HG03097 (cell line): ENCODE data around the gene MED15.
"Not testable (repeated sequence)": the region's sequence is repeated elsewhere in the genome, so short reads cannot be mapped to it uniquely, and the experiment has no call there.

Experiments
- ATAC-seq: cut with Tn5 transposase; IDR thresholded peaks from one replicate; pipeline ENCODE4 v1.9.1; 2021; ENCODE audit not compliant: unreplicated experiment, low FRiP score

MED15 gene

DNA sequence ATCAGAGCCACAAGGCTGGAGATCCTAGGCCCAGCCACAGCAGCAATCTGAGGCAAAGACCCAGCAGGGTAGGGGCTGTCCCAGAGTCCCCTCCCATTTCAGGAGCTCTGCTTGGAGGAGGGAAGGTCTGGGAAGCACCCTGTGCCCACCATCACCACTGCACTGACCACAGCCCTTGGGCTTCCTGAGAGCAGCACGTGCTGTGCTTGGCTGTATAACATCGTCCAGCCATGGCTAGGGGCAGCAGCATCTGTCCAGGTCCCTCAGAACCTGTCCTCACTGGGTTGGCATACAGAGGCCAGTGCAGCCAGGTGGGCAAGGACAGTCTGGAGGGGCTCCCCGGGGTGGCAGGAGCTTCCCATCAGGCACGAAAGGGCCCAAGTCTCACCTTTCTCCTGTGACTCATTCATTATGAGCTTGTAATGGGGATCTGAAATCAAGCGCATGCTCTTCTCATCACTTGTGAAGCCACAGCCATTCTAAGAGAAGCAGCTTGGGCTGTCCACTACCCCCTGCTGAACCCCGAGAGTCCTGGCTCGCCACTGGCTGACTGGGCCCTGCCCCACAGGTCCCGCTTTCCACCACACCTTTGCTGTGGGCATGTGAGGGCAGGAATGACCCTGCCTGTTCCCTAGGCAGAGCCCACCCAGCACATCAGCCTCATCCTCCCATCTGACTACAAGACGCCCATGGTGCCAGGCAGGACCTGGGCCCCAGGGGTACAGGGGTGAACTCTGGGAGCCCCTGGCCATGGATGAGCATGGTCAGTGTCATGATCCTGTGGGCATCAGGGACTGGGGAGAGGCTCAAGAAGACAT lies 83.3 kb downstream of the MED15 start:
- no peak for ATAC-seq

DNA sequence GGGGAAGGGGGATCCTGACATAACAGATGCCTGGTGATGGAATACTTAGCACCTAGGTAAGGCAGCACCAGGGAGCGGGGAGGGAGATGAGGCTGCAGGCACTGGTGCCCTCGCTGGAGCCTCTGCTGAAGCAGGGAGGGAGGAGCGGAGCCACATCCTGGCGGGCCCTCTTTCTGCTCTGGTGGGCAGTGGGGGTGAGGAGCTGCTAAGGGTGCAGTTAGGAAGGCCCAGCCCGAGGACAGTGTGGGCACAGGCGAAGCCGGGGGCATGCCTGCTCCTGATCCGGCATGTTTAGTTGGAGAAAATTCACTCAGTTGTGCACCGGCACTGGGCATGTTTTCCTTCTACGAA lies 83.9 kb downstream of the MED15 start:
- ATAC-seq: no peak

DNA sequence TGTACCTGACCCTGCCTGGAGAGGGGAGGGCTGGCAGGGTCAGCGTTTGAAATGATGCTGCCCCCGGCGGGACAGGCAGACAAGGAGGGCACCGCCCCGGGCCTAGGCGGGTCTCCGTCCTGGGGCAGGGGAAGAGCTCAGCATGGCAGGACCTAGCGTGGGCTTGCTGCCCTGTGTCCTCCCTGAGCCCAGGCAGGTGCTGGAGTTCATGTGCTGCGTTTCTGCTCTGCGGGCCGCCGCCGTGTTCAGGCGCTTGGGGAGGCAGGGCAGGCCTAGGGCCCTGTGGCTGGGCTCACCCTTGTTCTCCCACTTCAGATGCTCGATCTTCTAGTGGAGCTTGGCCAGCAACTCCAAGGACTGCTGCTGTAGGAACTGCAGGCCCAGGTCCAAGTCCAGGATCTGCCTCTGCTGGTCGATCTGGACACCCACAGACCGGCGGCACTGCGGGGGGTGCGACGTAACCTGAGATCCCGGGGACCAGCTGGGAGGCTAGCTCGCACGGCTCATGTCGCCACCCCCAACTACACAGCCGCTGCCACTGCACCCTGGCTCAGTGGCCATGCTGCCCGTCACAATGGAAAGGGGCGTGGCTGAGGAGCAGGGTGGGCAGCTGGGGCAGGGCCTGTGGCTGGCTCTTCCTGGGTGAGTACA lies 84.4 kb downstream of the MED15 start:
- no peak for ATAC-seq

DNA sequence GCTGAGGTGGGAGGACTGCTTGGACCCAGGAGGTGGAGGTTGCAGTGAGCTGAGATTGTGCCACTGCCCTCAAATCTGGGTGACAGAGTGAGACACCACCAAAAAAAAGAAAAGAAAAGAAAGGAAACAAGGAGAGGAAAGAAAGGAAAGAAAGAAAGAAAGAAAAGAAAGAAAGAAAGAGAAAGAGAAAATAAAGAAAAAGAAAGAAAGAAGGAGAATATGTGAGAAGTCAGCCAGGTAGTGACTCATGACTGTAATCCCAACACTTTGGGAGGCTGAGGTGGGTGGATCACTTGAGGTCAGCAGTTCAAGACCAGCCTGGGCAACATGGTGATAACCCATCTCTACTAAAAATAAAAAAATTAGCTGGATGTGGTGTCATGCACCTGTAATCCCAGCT lies 86.6 kb downstream of the MED15 start:
- not testable (repeated sequence) for ATAC-seq

DNA sequence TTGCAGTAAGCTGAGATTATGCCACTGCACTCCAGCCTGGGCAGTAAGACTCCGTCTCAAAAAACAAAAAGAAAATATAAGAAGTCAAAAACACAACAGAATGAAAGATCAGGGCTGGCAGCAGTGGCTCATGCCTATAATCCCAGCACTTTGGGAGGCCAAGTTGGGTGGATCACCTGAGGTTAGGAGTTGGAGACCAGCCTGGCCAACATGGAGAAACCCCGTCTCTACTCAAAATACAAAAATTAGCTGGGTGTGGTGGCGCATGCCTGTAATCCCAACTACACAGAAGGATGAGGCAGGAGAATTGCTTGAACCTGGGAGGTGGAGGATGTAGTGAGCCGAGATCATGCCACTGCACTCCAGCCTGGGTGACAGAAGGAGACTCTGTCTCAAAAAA lies 87.1 kb downstream of the MED15 start:
- not testable (repeated sequence) for ATAC-seq

DNA sequence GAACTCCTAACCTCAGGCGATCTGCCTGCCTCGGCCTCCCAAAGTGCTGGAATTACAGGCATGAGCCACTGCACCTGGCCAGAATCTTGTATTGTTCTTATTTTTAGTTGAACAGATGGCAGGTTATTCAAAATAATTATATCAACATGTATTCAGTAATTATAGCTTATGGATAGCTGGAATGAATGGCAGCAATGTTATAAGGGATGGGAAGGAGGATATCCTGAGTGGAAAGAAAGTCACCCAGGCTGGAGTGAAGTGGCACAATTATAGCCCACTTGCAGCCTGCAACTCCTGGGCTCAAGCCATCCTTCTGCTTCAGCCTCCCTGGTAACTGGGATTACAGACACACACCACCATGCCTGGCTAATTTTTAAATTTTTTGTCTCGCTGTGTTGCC lies 88.1 kb downstream of the MED15 start:
- no peak for ATAC-seq

DNA sequence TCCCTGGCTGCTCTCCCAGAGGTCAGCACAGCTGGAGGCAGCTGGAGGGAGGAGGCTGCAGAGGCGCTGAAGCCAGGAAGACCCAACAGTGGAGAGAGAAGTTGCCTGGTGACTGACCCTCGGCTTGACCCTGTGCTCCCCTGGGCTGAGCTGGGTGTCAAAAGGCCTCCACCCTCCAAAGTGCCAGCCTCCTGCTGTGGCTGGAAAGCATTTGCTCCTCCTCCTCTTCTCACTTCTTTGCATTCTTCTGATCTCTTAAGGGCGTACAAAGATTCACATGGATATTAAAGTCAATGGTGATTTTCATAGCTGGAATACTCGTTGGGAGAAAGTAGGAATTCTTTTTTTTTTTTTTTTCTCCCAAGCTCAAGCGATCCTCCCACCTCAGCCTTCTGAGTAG lies 91.7 kb downstream of the MED15 start:
- ATAC-seq: no peak

DNA sequence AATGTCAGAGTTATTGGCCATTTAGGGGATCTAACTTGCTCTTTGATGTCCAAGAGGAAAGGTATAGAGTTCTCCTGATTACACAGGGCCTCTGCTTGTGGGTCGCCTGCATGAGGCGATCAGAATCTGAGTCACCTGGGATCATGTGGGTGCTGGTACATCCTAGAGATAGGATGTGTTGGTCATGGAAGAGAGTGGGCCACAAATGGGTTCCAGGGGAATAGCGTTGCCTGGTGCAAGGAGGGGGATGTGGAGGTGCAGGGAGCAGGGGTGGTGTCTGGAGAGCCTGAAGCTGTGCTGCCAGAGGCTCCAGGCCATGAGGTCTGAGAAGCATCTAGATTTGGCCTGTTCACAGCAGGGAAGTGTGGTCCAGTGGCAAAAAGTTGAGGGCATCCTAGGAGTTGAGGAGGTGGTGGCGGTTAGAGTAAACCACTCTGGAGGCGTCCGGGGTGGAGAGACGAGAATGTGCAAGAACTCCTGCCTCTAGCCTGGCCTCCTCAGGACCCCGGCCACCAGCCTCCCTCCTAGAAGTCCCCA lies 92.8 kb downstream of the MED15 start:
- ATAC-seq: no peak

DNA sequence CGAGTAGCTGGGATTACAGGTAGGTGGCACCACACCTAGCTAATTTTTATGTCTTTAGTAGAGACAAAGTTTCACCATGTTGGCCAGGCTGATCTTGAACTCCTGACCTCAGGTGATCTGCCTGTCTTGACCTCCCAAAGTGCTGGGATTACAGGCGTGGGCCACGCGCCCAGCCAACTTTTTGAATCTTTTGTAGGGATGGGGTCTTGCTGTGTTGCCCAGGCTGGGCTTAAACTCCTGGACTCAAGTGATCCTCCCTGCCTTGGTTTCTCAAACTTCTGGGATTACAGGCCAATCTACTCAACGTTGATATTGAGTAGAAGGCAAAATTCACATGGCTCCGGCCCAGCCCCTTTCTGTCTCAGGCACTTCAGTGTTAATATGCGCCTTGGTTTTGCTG lies 93.9 kb downstream of the MED15 start:
- no peak for ATAC-seq

DNA sequence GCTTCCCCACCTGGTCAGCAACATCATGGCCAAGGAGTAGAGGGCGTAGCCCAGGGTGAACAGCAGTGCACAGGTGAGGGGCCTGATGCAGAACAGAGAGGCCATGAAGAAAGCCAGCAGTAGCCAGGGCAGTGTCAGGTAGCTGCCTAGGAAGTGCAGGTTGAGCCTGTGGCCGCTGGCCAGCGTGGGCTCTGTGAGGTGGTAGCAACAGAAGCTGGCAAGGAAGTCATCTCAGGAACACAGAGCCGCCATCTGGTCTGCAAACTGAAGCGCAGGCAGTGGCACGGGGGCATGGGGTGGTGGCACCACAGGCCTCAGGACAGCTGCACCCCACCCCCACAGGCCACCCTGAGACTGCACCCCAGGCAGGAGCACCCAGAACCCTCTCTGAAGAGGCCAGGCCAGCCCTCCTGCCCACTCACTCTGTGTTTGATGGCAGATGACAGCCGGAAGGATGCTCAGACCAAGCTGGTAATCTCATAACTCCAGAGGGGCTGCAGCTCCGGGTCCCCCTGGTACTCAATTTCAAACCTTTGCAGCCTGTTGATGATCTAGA lies 95.3 kb downstream of the MED15 start:
- no peak for ATAC-seq

DNA sequence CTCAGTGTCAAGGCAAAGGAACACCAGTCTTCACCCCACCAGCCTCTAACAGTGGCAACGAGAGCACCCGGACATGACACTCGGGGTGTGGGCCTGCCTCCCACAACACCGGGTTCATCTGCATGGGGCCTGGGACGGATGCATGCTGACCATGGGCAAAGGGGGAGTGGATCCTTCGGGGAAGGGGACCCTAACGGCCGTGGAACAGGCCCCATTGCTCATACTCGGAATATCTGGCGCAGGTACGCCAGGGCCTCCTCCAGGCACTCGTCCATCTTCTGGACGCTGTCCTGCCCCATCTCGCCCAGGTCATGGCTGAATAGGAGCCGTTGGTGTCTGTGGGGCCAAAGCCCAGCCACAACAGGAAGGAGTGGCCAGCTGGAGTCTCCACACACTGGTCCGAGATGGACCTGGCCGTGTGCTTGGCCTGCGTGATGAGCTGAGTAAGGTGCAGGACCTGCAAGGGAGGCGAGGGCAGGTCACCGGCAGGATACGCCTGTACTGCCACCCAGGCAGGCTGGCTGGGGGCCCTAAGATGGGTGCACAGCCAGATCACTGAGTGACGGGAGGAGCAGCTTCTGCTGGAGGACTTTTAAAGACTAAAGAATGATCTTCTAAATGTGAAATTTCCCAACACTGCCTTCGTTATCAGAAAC lies 96.8 kb downstream of the MED15 start:
- ATAC-seq: no peak

DNA sequence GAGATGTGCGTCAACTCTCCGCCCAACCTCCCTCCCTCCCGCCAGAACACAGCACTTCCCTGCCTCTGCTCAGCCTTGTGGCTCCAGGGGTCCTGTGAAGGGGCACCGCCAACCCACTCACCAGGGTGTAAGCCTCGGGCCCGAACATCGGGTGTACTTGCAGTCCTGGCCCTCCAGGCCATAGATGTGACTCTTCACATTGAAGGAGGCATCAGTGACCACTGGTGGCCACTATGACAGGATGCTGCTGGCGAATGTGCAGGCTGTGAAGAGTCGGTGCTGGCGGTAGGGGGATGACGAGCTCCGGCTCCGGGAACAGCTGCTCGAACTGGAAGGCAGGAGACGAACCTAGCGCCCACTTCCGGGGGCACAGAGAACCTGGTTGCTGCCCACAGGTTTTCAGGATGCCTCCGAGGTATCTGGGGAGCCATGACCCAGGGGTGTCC lies 97.4 kb downstream of the MED15 start:
- ATAC-seq: no peak

DNA sequence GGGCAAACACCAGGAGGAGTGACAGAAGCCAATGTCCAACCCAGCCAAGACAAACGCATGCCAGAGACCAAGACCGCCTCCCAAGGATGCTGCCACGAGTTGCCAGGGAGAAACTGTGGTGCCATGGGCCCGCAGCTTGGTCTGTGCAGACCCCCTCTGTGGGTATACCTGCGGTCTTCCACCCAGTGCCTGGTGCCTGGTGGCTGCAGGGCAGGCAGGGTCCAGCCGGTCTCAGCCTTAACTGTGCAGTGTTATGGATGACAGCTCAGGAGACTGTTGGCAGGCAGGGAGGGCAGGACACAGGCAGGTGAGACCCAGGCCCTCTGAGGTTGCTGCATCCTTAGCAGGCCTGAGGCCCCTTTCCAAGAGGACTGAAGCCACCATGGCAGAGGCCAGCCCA lies 97.9 kb downstream of the MED15 start:
- ATAC-seq: no peak

DNA sequence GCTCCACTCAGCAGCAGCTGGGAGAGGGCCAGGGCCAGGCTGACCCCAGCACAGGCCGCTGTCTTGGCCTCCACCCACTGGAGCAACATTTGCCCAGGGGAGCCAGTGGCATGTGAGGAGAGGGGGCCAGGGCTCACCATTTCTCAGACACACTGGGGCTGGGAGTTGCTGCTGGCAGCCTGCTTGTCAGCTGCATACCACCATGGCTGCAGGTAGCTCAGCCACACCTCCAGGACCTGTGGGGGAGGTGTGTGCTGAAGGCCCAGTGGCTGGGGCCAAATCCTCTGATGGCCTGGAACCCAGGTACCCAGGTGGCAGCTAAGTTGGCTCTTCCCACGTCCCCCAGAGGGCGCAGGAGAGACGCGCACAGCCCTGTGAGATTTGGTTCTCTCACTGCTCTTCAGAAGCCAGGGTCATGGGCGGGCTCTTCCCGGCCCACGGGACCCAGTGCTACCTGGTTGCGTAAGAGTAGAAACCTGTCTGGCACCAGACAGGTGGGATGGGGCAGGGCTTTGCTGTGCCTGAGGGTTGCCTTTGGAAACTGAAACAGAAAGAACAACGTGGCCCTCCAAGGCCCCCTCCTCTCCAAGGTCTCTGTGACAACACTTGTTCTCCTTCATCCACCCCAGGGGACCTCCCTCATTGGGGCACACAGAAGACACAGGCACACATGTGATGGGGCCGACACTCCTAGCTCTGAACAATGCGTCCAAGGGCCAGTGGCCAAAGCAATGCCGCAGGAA lies 98.8 kb downstream of the MED15 start:
- no peak for ATAC-seq

DNA sequence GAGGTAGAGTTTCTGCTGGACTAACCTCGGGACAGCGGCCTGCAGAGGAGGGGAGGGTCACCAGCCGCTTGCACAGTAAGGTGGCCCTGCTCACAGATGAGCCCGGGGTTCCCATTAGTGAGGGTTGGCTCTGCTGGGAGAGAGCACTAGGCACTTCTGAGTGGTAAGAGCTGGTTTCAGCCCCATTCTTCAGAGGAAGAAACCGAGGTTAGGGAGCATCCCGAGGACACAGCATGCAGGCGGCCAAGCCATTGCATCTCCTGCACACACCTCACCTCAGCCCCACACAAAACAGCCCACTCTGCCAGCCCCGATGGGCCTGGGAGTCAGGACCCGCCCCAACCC lies 99.3 kb downstream of the MED15 start:
- no peak for ATAC-seq

DNA sequence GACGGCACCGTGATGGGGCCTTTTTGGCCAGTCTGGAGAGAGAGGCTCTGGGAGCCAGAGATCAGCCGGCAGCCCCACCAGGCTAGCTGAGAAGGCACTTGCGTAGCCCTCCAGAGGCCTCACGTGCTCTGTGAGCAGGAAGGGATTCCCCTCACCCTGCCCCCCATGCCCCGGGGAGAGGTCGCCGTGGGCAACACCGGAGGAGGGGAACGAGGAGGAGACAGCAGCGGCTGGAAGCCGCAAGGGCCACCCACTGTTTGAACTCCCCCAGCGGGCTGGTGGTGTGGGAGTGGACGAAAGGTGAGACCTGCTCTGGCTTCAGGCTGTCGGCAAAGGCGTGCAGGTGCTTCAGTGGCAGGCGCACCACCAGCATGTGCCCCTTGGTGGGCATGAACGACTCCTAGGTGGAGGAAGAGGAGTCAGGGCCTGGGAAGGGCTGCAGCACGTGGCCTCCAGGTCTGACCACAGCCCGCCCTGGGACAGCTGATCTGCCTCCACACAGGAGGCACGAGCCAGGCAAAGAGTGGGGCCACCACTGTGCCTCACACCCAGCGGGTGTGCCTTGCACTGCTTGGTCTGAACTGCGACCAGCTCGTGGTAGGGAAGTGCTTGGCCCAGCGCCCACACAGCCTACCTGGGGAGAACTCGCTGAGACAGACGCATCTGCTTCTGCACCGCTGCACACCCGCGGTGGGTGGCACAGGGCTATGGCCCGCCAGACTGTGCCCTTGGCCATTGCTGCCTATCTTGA lies 99.9 kb downstream of the MED15 start:
- ATAC-seq: no peak

DNA sequence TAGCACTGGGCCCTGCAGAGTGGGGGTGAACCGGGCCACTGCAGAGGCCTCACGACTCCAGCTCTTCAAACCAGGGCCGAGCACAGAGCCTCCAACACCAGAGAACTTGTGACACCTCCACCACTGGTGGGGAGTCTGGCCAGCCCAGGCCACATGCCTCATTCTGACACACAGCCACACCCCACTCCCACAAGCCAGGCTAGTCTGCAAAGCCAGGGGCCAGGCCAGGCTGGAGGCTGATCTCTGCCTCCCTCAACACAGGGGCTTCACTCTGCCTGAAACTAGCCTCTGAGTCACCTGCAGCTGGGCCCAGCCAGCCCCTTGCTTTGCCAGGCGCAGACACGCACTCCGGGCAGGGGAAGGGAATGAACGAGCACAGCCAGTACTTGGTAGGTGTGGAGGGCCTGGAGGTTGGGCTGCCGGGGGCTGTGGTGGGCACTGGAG lies 102.9 kb downstream of the MED15 start:
- ATAC-seq: no peak

DNA sequence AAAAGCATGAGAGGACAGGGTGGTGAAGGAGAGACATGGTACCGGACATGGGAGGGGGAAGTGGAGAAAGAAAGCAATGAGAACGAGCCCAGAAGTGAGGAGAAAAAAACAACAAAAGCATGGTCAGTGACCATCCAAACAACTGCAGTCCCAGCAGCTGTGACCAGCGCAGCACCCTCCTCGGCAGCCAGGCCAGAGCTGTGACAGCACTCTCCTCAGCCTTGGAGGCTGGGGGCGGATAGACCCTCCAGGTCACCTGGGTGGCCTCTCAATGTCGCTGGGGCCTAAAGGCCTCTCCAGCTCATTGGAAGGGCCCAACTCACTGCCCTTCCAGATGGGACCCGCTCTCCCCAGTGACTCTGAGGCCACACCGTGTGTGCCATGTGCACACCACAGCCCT lies 103.3 kb downstream of the MED15 start:
- no peak for ATAC-seq

DNA sequence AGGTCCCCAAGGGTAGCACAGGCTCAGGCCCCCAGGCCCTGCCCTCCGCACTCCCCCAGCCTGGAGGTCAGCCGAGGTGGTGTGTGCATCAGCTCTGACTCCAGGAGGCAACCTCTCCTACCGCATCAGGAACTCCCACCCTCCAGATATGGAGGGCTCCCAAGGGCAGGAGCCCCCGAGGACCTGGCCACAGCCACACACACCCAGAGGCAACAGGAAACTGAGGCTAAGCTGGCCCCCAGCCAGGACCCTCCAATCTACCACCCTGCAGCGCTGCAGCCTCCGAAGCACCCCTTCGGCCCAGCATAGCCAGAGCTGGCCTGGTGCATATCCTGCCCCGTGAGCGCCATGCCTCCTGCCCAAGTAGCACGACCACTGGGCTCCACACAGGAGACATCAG lies 104.0 kb downstream of the MED15 start:
- ATAC-seq: no peak

DNA sequence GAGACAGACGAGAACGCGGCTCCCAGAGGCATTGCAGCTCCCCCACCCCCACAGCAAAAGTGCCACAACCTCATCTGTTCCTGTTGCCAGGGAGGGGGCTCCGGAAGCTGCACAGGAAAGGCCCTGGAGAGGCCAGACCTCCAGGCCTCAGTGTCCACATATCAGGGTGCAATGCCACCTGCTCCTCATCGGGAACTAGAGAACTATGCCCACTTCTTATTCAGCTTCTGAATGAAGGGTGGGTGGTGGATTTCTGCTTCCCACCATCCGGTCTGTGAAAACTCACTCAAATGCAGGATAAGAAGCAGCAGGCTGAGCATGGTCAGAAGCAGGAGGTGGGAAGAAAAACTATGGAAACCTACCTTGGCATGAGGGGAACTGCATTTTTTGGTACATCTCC lies 105.9 kb downstream of the MED15 start:
- no peak for ATAC-seq
